Measurements from ENCODE around the gene HLCS.

The HLCS gene

GRCh38 chr21:36883532-36884486 is 82.7 kb downstream of the HLCS start:
- Mint-ChIP-seq H3K9me3 (peaks cover 23% of the 10 kb centered on the region), H3K27me3 (no peaks in the 10 kb centered on the region), H3K27ac (no peak overlapping the region), H3K36me3 (peaks cover 19% of the 10 kb centered on the region), H3K4me3 (no peak overlapping the region), H3K4me1 (no peaks in the 10 kb centered on the region)
- CTCF ChIA-PET, result no interaction called here
- DNase-seq, result no peak

- peaks cover 19% of the 10 kb centered on the region for H3K36me3 Mint-ChIP-seq
Observed at GRCh38 chr21:36882776-36883175, 83.7 kb downstream of the HLCS start.

GRCh38 chr21:36881228-36881627 is 85.2 kb downstream of the HLCS start:
- peaks cover 19% of the 10 kb centered on the region for H3K36me3 Mint-ChIP-seq
- H3K27me3 Mint-ChIP-seq, result no peaks in the 10 kb centered on the region
- no peak overlapping the region for H3K27ac Mint-ChIP-seq
- no peaks in the 10 kb centered on the region for H3K4me1 Mint-ChIP-seq
- H3K4me3 Mint-ChIP-seq, result no peak overlapping the region
- CTCF ChIA-PET, result no interaction called here
- no peak for DNase-seq
- peaks cover 27% of the 10 kb centered on the region for H3K9me3 Mint-ChIP-seq

More at GRCh38 chr21:36882776-36883175, 83.7 kb downstream of the HLCS start:
- Mint-ChIP-seq H3K27ac (no peak overlapping the region), H3K4me3 (no peak overlapping the region), H3K27me3 (no peaks in the 10 kb centered on the region), H3K4me1 (no peaks in the 10 kb centered on the region), H3K9me3 (peaks cover 26% of the 10 kb centered on the region)
- DNase-seq, result no peak
- CTCF ChIA-PET, result no interaction called here

GRCh38 chr21:36879827-36880226 is 86.6 kb downstream of the HLCS start:
- Mint-ChIP-seq H3K36me3 (peaks cover 19% of the 10 kb centered on the region), H3K9me3 (peaks cover 27% of the 10 kb centered on the region), H3K27me3 (no peaks in the 10 kb centered on the region), H3K4me1 (no peaks in the 10 kb centered on the region), H3K27ac (no peak overlapping the region), H3K4me3 (no peak overlapping the region)
- CTCF ChIA-PET, result no interaction called here
- DNase-seq, result no peak

GRCh38 chr21:36877741-36878140 is 88.7 kb downstream of the HLCS start:
- CTCF ChIA-PET, result no interaction called here
- H3K36me3 Mint-ChIP-seq, result peaks cover 6% of the 10 kb centered on the region
- H3K4me1 Mint-ChIP-seq, result no peaks in the 10 kb centered on the region
- peaks cover 8% of the 10 kb centered on the region for H3K9me3 Mint-ChIP-seq
- H3K27ac Mint-ChIP-seq, result no peak overlapping the region
- H3K27me3 Mint-ChIP-seq, result no peaks in the 10 kb centered on the region
- no peak for DNase-seq
- no peak overlapping the region for H3K4me3 Mint-ChIP-seq

GRCh38 chr21:36874665-36875064 is 91.8 kb downstream of the HLCS start:
- H3K27ac Mint-ChIP-seq, result no peak overlapping the region
- no peak for DNase-seq
- peaks cover 1% of the 10 kb centered on the region for H3K36me3 Mint-ChIP-seq
- H3K4me3 Mint-ChIP-seq, result no peak overlapping the region
- no peaks in the 10 kb centered on the region for H3K4me1 Mint-ChIP-seq
- no peaks in the 10 kb centered on the region for H3K27me3 Mint-ChIP-seq
- CTCF ChIA-PET, result no interaction called here
- peaks cover 4% of the 10 kb centered on the region for H3K9me3 Mint-ChIP-seq

GRCh38 chr21:36873513-36873912 is 93.0 kb downstream of the HLCS start:
- Mint-ChIP-seq H3K4me1 (no peaks in the 10 kb centered on the region), H3K27ac (no peak overlapping the region), H3K4me3 (no peak overlapping the region), H3K36me3 (no peaks in the 10 kb centered on the region), H3K9me3 (peaks cover 4% of the 10 kb centered on the region), H3K27me3 (no peaks in the 10 kb centered on the region)
- no peak for DNase-seq
- CTCF ChIA-PET, result no interaction called here

- CTCF ChIA-PET, result no interaction called here
Observed at GRCh38 chr21:36867291-36867905, 99.1 kb downstream of the HLCS start.

GRCh38 chr21:36866419-36866818 is 100.0 kb downstream of the HLCS start:
- CTCF ChIA-PET, result no interaction called here

More at GRCh38 chr21:36867291-36867905, 99.1 kb downstream of the HLCS start:
- Mint-ChIP-seq H3K4me1 (peaks cover 10% of the 10 kb centered on the region), H3K36me3 (no peaks in the 10 kb centered on the region), H3K27ac (no peak overlapping the region), H3K9me3 (no peaks in the 10 kb centered on the region), H3K4me3 (no peak overlapping the region), H3K27me3 (peaks cover 4% of the 10 kb centered on the region)
- DNase-seq, result no peak

GRCh38 chr21:36864974-36865373 is 101.5 kb downstream of the HLCS start:
- H3K27ac Mint-ChIP-seq, result no peak overlapping the region
- no peak for DNase-seq
- no peaks in the 10 kb centered on the region for H3K36me3 Mint-ChIP-seq
- H3K9me3 Mint-ChIP-seq, result peaks cover 6% of the 10 kb centered on the region
- H3K4me3 Mint-ChIP-seq, result no peak overlapping the region
- H3K4me1 Mint-ChIP-seq, result peaks cover 24% of the 10 kb centered on the region
- CTCF ChIA-PET, result interaction anchor here (1.4 kb wide), 1 partner anchor 11 kb away, joined by 3 read pairs; no protein-coding TSS in a partner anchor
- peaks cover 4% of the 10 kb centered on the region for H3K27me3 Mint-ChIP-seq

More at GRCh38 chr21:36866419-36866818, 100.0 kb downstream of the HLCS start:
- Mint-ChIP-seq H3K36me3 (no peaks in the 10 kb centered on the region), H3K27me3 (peaks cover 4% of the 10 kb centered on the region), H3K27ac (no peak overlapping the region), H3K9me3 (peaks cover 3% of the 10 kb centered on the region), H3K4me1 (peaks cover 14% of the 10 kb centered on the region), H3K4me3 (no peak overlapping the region)
- DNase-seq, result no peak

GRCh38 chr21:36863260-36863659 is 103.2 kb downstream of the HLCS start:
- H3K27me3 Mint-ChIP-seq, result peaks cover 4% of the 10 kb centered on the region
- H3K36me3 Mint-ChIP-seq, result peaks cover 4% of the 10 kb centered on the region
- peaks cover 37% of the 10 kb centered on the region for H3K4me1 Mint-ChIP-seq
- H3K27ac Mint-ChIP-seq, result no peak overlapping the region
- H3K4me3 Mint-ChIP-seq, result no peak overlapping the region
- no peak for DNase-seq
- CTCF ChIA-PET, result no interaction called here
- peaks cover 6% of the 10 kb centered on the region for H3K9me3 Mint-ChIP-seq

GRCh38 chr21:36861595-36862323 is 104.7 kb downstream of the HLCS start:
- Mint-ChIP-seq H3K27me3 (peaks cover 4% of the 10 kb centered on the region), H3K4me3 (no peak overlapping the region), H3K4me1 (peaks cover 38% of the 10 kb centered on the region), H3K27ac (peak overlapping the region; percentile 11), H3K9me3 (peaks cover 6% of the 10 kb centered on the region), H3K36me3 (peaks cover 5% of the 10 kb centered on the region)
- no peak for DNase-seq
- CTCF ChIA-PET, result no interaction called here

GRCh38 chr21:36860736-36861594 is 105.5 kb downstream of the HLCS start:
- H3K27me3 Mint-ChIP-seq, result peaks cover 4% of the 10 kb centered on the region
- CTCF ChIA-PET, result no interaction called here
- peaks cover 6% of the 10 kb centered on the region for H3K9me3 Mint-ChIP-seq
- no peak for DNase-seq
- no peak overlapping the region for H3K27ac Mint-ChIP-seq
- no peak overlapping the region for H3K4me3 Mint-ChIP-seq
- peaks cover 38% of the 10 kb centered on the region for H3K4me1 Mint-ChIP-seq
- H3K36me3 Mint-ChIP-seq, result peaks cover 5% of the 10 kb centered on the region
